Spleen (tissue), 11 donors: ENCODE data around the gene BACE2. TPM values are rescaled to one million over a fixed set of nuclear protein-coding genes. Genes with fewer than 3 reads are reported as not detected.

Experiments used
- DNase-seq: peaks from one replicate; pipeline ENCODE4 v3.0.0-alpha.2; 2020
- H3K27ac ChIP-seq, 8 donors: fragments of 200-600 bp; sonication (generic) in 7 of 8; 1 replicate in 4 of 8; 2 replicates in 4 of 8; pipeline versions ENCODE4 v1.5.0 to v1.8.0; 2016 to 2021; ENCODE audit warnings: inconsistent platforms in 4 of 8, mild to moderate bottlenecking in 4 of 8, moderate library complexity in 1 of 8
- H3K27me3 ChIP-seq, 7 donors: fragments of 200-600 bp; sonication (generic) in 6 of 7; replicated peaks in 1 of 7; 1 replicate in 4 of 7; 2 replicates in 3 of 7; pipeline versions ENCODE4 v1.5.0 to v1.8.0; 2016 to 2021; ENCODE audit warnings: inconsistent platforms in 3 of 7, mild to moderate bottlenecking in 1 of 7
- H3K36me3 ChIP-seq, 6 donors: fragments of 200-600 bp; sonication (generic) in 5 of 6; 1 replicate in 4 of 6; 2 replicates in 2 of 6; pipeline versions ENCODE4 v1.5.0 to v1.8.0; 2016 to 2021; ENCODE audit warnings: inconsistent platforms in 2 of 6
- H3K4me1 ChIP-seq, 6 donors: fragments of 200-600 bp; sonication (generic) in 5 of 6; 1 replicate in 3 of 6; 2 replicates in 3 of 6; pipeline versions ENCODE4 v1.5.0 to v1.8.0; 2016 to 2021; ENCODE audit warnings: inconsistent platforms in 3 of 6
- H3K4me3 ChIP-seq, 8 donors: fragments of 200-600 bp; sonication (generic) in 7 of 8; 1 replicate in 4 of 8; 2 replicates in 4 of 8; pipeline versions ENCODE4 v1.5.0 to v1.8.0; 2016 to 2021; ENCODE audit warnings: inconsistent platforms in 4 of 8, mild to moderate bottlenecking in 4 of 8, moderate library complexity in 2 of 8
- H3K9me3 ChIP-seq, 8 donors: fragments of 200-600 bp; sonication (generic) in 7 of 8; 1 replicate in 4 of 8; 2 replicates in 4 of 8; pipeline versions ENCODE4 v1.5.0 to v1.8.0; 2016 to 2021; ENCODE audit warnings: inconsistent platforms in 4 of 8
- POLR2A ChIP-seq, 3 donors: fragments of 450-650 bp; IDR thresholded peaks; one replicate each; pipeline ENCODE4 v1.5.1; 2017; ENCODE audit warnings: antibody characterized with exemption in 3 of 3, mild to moderate bottlenecking in 1 of 3
- POLR2AphosphoS5 ChIP-seq, 3 donors: sonication (generic); formaldehyde crosslinking; IDR thresholded peaks; one replicate each; pipeline ENCODE4 v1.5.1; 2017; ENCODE audit warnings: antibody characterized with exemption in 3 of 3
- WGBS, 5 donors: extraction: QIAGEN DNeasy Blood & Tissue Kit in 3 of 5; methylation state at CpG; one replicate each; pipeline versions ENCODE4 v1.1.5 to v1.1.7; 2013 to 2018; 5-methylcytosine and 5-hydroxymethylcytosine counted together
- intact Hi-C: fragments of 100-400 bp; cut with DNase I; formaldehyde crosslinking; loops from one replicate; pipeline ENCODE4 v1.15.0; 2023; ENCODE audit warnings: low total_unique reads
- polyA plus RNA-seq, 3 donors: library from polyadenylated mRNA; stranded (reverse); fragments of 200-250 nt; gene quantifications; one replicate each; pipeline ENCODE4 v1.2.1, GENCODE V29; 2013
- total RNA-seq, 7 donors: library from RNA; depleted of rRNA in 3 of 7; stranded (reverse); fragments of >200 nt in 3 of 7; fragmentation: NEBNext Ultra II Directional in 4 of 7; extraction: Animal tissue kit (Norgen Biotek cat#: 25700) in 4 of 7; gene quantifications; one replicate each; pipeline versions ENCODE4 v1.1.0 to v1.2.1, GENCODE V29; 2016 to 2021
- TF ChIP-seq, protein P1 (sequence below), 11 experiments: fragments of 200-600 bp in 7 of 11; fragments of 450-650 bp in 4 of 11; sonication (generic) in 4 of 11; IDR thresholded peaks in 8 of 11; conservative IDR thresholded peaks in 3 of 11; 1 replicate in 7 of 11; 2 replicates in 4 of 11; pipeline versions ENCODE4 v1.4.0 to v1.8.0; 2016 to 2021; ENCODE audit warnings: antibody characterized with exemption in 11 of 11, inconsistent platforms in 4 of 11, mild to moderate bottlenecking in 1 of 11
- donor health status: healthy with polysubstance abuse.
- donor health status: DM: no; HTN: no; CAD: no; lungs with moderate emphysema.
- donor health status: DM: no; HTN: no; CAD: no.
- donor health status: Bipolar disorder and iron deficiency.
- donor health status: healthy.
- donor health status: DM: no; HTN: no; CAD: no.
- donor health status: DM: yes; HTN: yes; CAD: no.

The BACE2 gene
- total and polyA plus RNA-seq, 10 donors = 19.4 to 54.7 (median 47.1) TPM

DNA sequence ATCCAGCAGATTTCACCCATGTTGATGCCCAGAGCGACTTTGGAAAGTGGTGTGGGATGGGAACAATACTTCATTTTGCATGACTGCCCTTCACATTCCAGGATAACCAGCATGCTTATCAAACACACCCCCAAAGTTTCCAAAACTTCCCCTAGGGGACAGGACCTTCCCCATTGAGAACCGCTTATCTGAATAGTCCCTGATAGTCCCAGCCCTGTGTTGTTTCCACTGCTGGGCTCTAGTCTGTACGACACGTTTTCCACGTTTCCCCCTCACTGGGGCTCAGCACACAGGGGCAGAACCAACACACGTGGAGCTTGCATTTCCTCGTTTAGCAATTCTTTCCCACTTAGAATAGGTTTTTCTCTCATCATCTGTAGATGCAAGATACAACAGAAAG is 61.0 kb downstream of the BACE2 start:
- Histone ChIP-seq H3K27ac (peak overlapping the region in 6 of 8 donors; percentile 15 to 77 (median 66)), H3K4me3 (peak overlapping the region in 1 of 8 donors; percentile 61), H3K27me3 (no peaks in the 10 kb centered on the region), H3K36me3 (peaks cover 0 to 32% (median 0%) of the 10 kb centered on the region in 6 donors), H3K9me3 (no peaks in the 10 kb centered on the region), H3K4me1 (peaks cover 0 to 47% (median 17%) of the 10 kb centered on the region in 6 donors)
- WGBS, 5 donors = 73 to 89% (median 73%) methylated on average over 7 of the region's 7 CpGs
- DNase-seq = no peak
- intact Hi-C loops = no loop called here
- TF ChIP-seq POLR2A (IDR thresholded peaks at IDR 0.05) = no peak

DNA sequence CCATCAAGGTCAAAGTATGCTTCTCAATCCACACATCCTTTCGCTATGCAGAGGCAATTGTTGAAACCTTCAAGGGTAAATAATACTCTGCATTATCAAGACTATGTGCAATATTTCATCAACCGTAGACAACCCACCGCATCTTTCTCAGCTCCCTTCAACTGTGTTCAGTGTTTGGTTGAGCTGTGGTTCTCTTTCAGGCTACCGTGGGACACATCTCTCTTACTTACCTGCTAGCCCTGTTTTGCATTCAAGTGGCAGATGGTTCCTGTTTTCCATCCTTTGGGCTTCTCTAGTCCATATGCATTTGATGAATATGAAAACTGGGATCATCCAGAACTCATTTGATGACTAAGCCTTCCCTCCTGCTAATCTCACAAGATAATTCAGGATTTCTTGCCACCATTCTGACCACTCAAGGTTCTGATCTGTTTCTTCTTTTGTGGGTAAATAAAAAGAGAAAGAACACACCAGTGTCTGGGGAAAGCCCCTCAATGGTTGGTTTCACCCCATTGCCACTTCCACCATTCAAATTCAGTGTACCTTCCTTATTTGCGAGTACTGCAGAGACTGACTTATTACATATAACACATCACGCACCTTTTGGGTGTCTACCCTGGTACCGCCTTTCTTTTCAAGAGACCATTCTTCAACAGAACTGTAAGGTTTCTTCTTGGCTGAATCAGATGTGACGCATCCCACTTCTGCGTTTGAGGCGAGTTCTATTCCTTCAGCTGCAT is 61.7 kb downstream of the BACE2 start:
- WGBS, 5 donors = 61 to 84% (median 78%) methylated on average over 10 of the region's 10 CpGs
- peaks cover 0 to 54% (median 17%) of the 10 kb centered on the region in 6 donors for H3K4me1 ChIP-seq

DNA sequence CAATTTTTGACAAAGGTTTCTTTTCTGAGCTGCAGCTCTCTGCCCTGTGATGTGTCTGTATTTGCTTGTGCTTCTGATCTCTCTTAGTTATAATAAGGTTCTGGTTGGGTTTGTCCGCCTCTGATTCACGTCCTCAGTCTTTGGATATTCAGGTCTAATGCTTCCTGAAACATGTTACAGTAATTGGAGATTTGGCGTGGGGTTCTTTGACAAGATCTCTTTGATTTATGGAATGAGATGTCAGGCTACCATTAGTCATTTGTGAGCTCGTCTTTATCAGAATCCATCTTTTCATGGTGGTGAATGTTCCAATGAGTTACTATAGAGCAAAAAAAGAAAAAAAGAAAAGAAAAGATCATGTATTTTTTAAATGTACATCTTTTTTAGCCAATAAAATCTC is 62.5 kb downstream of the BACE2 start:
- DNase-seq = no peak
- TF ChIP-seq POLR2AphosphoS5 (IDR thresholded peaks at IDR 0.05) (no peak), POLR2A (IDR thresholded peaks at IDR 0.05) (no peak)
- intact Hi-C loops = no loop called here
- Histone ChIP-seq H3K36me3 (peaks cover 0 to 32% (median 0%) of the 10 kb centered on the region in 6 donors), H3K9me3 (no peaks in the 10 kb centered on the region), H3K4me3 (peak overlapping the region in 6 of 8 donors; percentile 13 to 61 (median 26)), H3K27me3 (no peaks in the 10 kb centered on the region), H3K27ac (peak overlapping the region in 6 of 8 donors; percentile 11 to 77 (median 66)), H3K4me1 (peaks cover 0 to 56% (median 16%) of the 10 kb centered on the region in 6 donors)
- WGBS, 5 donors = 83 to 87% (median 85%) methylated on average over 4 of the region's 4 CpGs

More for the DNA sequence above, 61.7 kb downstream of the BACE2 start:
- peak overlapping the region; percentile 13 to 77 (median 46) for H3K27ac ChIP-seq
- peak overlapping the region in 6 of 8 donors; percentile 13 to 61 (median 26) for H3K4me3 ChIP-seq
- no peaks in the 10 kb centered on the region for H3K27me3 ChIP-seq
- H3K36me3 ChIP-seq = peaks cover 0 to 32% (median 0%) of the 10 kb centered on the region in 6 donors
- TF ChIP-seq, protein P1, sequence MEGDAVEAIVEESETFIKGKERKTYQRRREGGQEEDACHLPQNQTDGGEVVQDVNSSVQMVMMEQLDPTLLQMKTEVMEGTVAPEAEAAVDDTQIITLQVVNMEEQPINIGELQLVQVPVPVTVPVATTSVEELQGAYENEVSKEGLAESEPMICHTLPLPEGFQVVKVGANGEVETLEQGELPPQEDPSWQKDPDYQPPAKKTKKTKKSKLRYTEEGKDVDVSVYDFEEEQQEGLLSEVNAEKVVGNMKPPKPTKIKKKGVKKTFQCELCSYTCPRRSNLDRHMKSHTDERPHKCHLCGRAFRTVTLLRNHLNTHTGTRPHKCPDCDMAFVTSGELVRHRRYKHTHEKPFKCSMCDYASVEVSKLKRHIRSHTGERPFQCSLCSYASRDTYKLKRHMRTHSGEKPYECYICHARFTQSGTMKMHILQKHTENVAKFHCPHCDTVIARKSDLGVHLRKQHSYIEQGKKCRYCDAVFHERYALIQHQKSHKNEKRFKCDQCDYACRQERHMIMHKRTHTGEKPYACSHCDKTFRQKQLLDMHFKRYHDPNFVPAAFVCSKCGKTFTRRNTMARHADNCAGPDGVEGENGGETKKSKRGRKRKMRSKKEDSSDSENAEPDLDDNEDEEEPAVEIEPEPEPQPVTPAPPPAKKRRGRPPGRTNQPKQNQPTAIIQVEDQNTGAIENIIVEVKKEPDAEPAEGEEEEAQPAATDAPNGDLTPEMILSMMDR (IDR thresholded peaks at IDR 0.05 in 8 of 11, conservative IDR thresholded peaks at IDR 0.05 in 3 of 11) = no peak
- TF ChIP-seq POLR2A (IDR thresholded peaks at IDR 0.05) (peak in 1 of 3 donors; percentile 57), POLR2AphosphoS5 (IDR thresholded peaks at IDR 0.05) (peak in 1 of 3 donors; percentile 89)
- intact Hi-C loops = no loop called here
- no peak for DNase-seq
- H3K9me3 ChIP-seq = no peaks in the 10 kb centered on the region

DNA sequence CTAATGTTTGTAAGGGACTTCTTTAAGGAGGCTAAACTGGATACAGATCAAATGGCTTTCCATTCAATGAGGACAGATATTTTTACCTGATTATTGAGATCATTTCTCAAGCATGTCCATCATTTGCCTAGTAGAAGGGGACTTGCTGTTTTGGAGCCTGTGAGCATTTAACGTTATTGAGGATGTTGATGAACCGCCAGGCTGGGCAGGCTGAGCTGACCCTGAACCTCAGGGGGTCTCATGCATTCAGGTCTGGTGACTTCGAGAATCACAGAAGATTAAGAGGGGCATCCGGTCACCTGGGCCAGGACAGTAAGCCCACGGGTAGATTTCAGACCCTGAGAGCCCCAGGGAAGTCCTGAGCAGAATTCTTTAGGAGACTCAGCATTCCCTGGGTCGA is 63.1 kb downstream of the BACE2 start:
- TF ChIP-seq, protein P1 (IDR thresholded peaks at IDR 0.05 in 8 of 11, conservative IDR thresholded peaks at IDR 0.05 in 3 of 11) = no peak
- no peak for TF ChIP-seq POLR2AphosphoS5 (IDR thresholded peaks at IDR 0.05)
- H3K9me3 ChIP-seq = no peaks in the 10 kb centered on the region
- no peaks in the 10 kb centered on the region for H3K27me3 ChIP-seq
- intact Hi-C loops = no loop called here
- peak overlapping the region in 6 of 8 donors; percentile 3 to 61 (median 26) for H3K4me3 ChIP-seq
- peak overlapping the region in 5 of 8 donors; percentile 13 to 77 (median 67) for H3K27ac ChIP-seq
- H3K4me1 ChIP-seq = peaks cover 0 to 51% (median 14%) of the 10 kb centered on the region in 6 donors
- peaks cover 0 to 32% (median 0%) of the 10 kb centered on the region in 6 donors for H3K36me3 ChIP-seq
- no peak for DNase-seq
- 73 to 90% (median 79%) methylated on average over 5 to 6 of the region's 6 CpGs for WGBS, 5 donors

DNA sequence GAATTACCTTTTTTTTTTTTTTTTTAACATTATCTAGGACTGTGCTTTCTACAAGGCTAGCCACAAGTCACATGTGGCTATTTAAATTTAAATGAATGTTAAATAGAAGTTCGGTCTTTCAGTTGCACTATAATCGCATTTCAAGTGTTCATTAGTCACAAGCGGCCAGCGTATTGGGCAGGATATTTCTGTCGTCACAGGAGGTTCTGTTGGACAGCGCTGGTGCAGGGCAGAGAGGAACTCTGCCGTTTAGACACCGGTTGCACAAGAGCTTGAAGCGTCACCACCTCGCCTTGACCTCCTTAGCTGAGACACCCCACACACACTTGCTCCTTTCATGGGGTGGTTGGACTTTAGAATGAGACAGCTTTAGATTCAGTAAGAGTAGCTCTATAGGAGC is 64.1 kb downstream of the BACE2 start:
- WGBS, 5 donors = 73 to 87% (median 75%) methylated on average over 10 of the region's 10 CpGs
- Histone ChIP-seq H3K4me1 (peaks cover 0 to 46% (median 11%) of the 10 kb centered on the region in 6 donors), H3K4me3 (peak overlapping the region in 3 of 8 donors; percentile 26 to 61 (median 32)), H3K9me3 (no peaks in the 10 kb centered on the region), H3K27ac (peak overlapping the region in 4 of 8 donors; percentile 64 to 77 (median 67)), H3K27me3 (no peaks in the 10 kb centered on the region), H3K36me3 (peaks cover 0 to 33% (median 3%) of the 10 kb centered on the region in 6 donors)
- TF ChIP-seq, protein P1 (IDR thresholded peaks at IDR 0.05 in 8 of 11, conservative IDR thresholded peaks at IDR 0.05 in 3 of 11) = no peak
- TF ChIP-seq POLR2AphosphoS5 (IDR thresholded peaks at IDR 0.05) = peak in 2 of 3 donors; percentile 20 to 52
- no peak for TF ChIP-seq POLR2A (IDR thresholded peaks at IDR 0.05)
- intact Hi-C loops = no loop called here
- DNase-seq = no peak
